Stimulated activated CD8-positive, alpha-beta memory T cell treated with anti-CD3 and anti-CD28 coated beads, Interleukin-4, amount 100 ng/mL, for 24 hours (primary cell): ENCODE results near the gene DGKQ.
"Not testable (repeated sequence)": the region's sequence is repeated elsewhere in the genome, so short reads cannot be mapped to it uniquely, and the experiment has no call there.

Source experiments
- DNase-seq: peaks from one replicate; pipeline ENCODE4 v3.0.0-alpha.2; 2020; ENCODE audit warnings: low read depth

The DGKQ gene

GRCh38 chr4:921830-922331, 51.5 kb downstream of the DGKQ start:
- no peak for DNase-seq

DNA sequence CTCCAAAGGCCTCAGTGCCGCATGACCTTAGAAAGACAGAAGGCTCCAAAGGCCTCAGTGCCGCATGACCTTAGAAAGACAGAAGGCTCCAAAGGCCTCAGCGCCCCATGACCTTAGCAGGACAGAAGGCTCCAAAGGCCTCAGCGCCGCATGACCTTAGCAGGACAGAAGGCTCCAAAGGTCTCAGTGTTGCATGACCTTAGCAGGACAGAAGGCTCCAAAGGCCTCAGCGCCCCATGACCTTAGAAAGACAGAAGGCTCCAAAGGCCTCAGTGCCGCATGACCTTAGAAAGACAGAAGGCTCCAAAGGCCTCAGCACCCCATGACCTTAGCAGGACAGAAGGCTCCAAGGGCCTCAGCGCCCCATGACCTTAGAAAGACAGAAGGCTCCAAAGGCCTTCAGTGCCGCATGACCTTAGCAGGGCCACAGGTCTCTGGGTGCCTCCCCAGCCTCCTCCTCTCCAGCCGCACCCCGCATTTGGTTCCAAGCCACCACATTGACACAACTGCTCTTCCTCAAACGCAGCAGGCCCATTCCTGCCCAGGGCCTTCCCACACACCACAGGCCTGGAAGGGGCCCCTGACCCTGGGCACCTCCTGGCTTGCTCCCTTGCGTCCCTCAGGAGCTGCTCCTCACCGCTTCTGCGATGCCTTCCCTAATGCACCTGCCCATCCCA, 54.2 kb downstream of the DGKQ start:
- not testable (repeated sequence) for DNase-seq

DNA sequence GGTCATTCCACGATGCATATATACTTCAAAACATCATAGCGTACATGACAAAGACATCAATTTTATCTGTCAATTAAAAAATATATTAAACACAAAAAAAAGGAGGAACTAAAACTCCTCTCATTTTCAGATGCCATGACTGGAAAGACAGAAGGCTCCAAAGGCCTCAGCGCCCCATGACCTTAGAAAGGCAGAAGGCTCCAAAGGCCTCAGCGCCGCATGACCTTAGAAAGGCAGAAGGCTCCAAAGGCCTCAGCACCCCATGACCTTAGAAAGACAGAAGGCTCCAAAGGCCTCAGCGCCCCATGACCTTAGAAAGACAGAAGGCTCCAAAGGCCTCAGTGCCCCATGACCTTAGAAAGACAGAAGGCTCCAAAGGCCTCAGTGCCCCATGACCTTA, 54.8 kb downstream of the DGKQ start:
- not testable (repeated sequence) for DNase-seq

- DNase-seq, result no peak
These were observed 55.4 kb downstream of the DGKQ start for GRCh38 chr4:917992-918391.

GRCh38 chr4:917466-917865, 55.9 kb downstream of the DGKQ start:
- no peak for DNase-seq

GRCh38 chr4:915595-915994, 57.8 kb downstream of the DGKQ start:
- DNase-seq, result no peak

- DNase-seq, result no peak
These were observed 58.3 kb downstream of the DGKQ start for GRCh38 chr4:915041-915474.

DNA sequence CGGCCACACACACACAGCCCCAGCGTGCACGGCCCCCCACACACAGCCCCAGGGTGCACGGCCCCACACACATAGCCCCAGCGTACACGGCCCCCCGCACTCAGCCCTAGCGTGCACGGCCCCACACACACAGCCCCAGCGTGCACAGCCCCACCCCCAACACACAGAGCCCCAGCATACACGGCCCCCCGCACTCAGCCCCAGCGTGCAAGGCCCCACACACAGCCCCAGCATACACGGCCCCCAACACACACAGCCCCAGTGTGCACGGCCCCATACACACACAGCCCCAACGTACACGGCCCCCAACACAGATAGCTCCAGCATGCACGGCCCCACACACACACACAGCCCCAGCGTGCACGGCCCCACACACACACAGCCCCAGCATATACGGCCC, 58.8 kb downstream of the DGKQ start:
- no peak for DNase-seq

GRCh38 chr4:913280-913618, 60.1 kb downstream of the DGKQ start:
- DNase-seq, result no peak

- DNase-seq, result no peak
These were observed 60.7 kb downstream of the DGKQ start for GRCh38 chr4:912548-913279.

- no peak for DNase-seq
These were observed 61.4 kb downstream of the DGKQ start for GRCh38 chr4:911871-912490.

DNA sequence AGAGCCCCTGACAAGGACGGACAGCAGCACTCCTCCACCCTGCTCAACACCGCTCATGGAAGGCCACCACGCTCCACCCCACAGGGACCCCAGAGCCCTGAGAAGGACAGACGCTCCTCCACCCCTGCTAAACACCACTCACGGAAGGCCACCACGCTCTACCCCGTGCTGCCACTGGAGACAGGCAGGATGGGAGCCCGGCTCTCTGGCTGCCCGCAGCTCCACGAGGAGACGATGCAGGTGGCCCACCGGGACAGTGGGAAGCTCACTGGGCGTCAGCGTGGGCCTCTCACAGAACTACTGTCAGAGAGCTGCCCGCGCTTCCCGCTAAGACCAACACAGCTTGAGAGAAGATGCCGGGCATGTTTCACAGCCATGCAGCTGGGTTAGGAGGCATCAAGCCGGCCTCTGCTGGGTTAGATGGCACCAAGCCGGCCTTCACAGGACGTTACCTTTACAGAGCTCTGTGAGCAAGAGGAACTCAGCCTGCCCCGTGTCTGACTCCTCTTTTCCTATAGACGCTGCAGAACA, 62.1 kb downstream of the DGKQ start:
- DNase-seq, result no peak

GRCh38 chr4:910366-911091, 62.8 kb downstream of the DGKQ start:
- DNase-seq, result no peak

DNA sequence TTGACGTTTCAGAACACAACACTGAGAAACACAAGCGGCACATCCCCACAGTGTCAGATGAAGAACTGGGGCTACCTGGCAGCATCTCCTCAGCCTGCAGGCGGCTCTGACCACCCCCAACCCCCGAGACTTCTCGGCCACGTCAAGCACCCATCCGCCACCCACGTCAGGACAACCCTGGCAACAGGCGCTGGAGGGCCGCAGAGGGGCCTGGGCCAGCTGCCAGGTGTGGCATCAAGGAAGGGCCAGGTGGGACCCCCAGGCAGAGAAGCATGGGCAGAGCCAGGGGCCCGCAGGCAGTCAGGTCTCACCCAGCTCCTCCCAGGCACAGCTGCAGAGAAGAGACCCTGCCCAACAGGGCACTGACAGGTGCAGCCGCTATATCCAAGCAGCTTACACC, 63.5 kb downstream of the DGKQ start:
- no peak for DNase-seq

- no peak for DNase-seq
These were observed 64.2 kb downstream of the DGKQ start for GRCh38 chr4:909131-909571.
